Fibroblast of skin of abdomen (primary cell): ENCODE results near the gene HLA-E.
"Not testable (repeated sequence)": the region's sequence is repeated elsewhere in the genome, so short reads cannot be mapped to it uniquely, and the experiment has no call there.

Experiments used
- DNase-seq: peaks from one replicate; pipeline ENCODE4 v3.0.0-alpha.2; 2013

HLA-E gene

GRCh38 chr6:30508890-30509736 lies 19.8 kb downstream of the HLA-E start:
- peak; percentile 34 for DNase-seq

GRCh38 chr6:30510419-30511168 lies 21.3 kb downstream of the HLA-E start:
- DNase-seq = no peak

GRCh38 chr6:30511169-30511546 lies 21.8 kb downstream of the HLA-E start:
- no peak for DNase-seq

- DNase-seq = no peak
These were observed 24.1 kb downstream of the HLA-E start for GRCh38 chr6:30513451-30513850.

- DNase-seq = no peak
These were observed 25.8 kb downstream of the HLA-E start for GRCh38 chr6:30515106-30515505.

GRCh38 chr6:30515944-30516753 lies 26.8 kb downstream of the HLA-E start:
- DNase-seq = peak; percentile 87

- not testable (repeated sequence) for DNase-seq
These were observed 27.4 kb downstream of the HLA-E start for GRCh38 chr6:30516754-30517076.

GRCh38 chr6:30517767-30518504 lies 28.6 kb downstream of the HLA-E start:
- not testable (repeated sequence) for DNase-seq

GRCh38 chr6:30518505-30519145 lies 29.3 kb downstream of the HLA-E start:
- DNase-seq = not testable (repeated sequence)

GRCh38 chr6:30520522-30520921 lies 31.2 kb downstream of the HLA-E start:
- no peak for DNase-seq

GRCh38 chr6:30521082-30521481 lies 31.8 kb downstream of the HLA-E start:
- DNase-seq = peak; percentile 25

- not testable (repeated sequence) for DNase-seq
These were observed 32.6 kb downstream of the HLA-E start for GRCh38 chr6:30521952-30522351.

GRCh38 chr6:30526444-30526843 lies 37.1 kb downstream of the HLA-E start:
- DNase-seq = not testable (repeated sequence)

GRCh38 chr6:30529349-30529875 lies 40.1 kb downstream of the HLA-E start:
- DNase-seq = not testable (repeated sequence)

- DNase-seq = no peak
These were observed 40.7 kb downstream of the HLA-E start for GRCh38 chr6:30530014-30530413.

GRCh38 chr6:30533460-30534294 lies 44.4 kb downstream of the HLA-E start:
- no peak for DNase-seq

GRCh38 chr6:30537931-30538330 lies 48.6 kb downstream of the HLA-E start:
- no peak for DNase-seq

GRCh38 chr6:30541515-30542403 lies 52.5 kb downstream of the HLA-E start:
- peak; percentile 79 for DNase-seq

- DNase-seq = no peak
These were observed 53.1 kb downstream of the HLA-E start for GRCh38 chr6:30542404-30542725.

- DNase-seq = no peak
These were observed 53.6 kb downstream of the HLA-E start for GRCh38 chr6:30542915-30543314.
